Loucy (cell line): Measurements from ENCODE around the gene FZD4.

Experiments used
- H2AFZ ChIP-seq: fragments of 200-600 bp; sonication (generic); 2 replicates; pipeline ENCODE4 v1.6.0; 2016; ENCODE audit warnings: antibody characterized with exemption, mild to moderate bottlenecking, low read length, moderate library complexity
- H3F3A ChIP-seq: fragments of 200-600 bp; 2 replicates; pipeline ENCODE4 v1.6.0; 2016; ENCODE audit warnings: antibody characterized with exemption, low read depth, mild to moderate bottlenecking
- H3K27me3 ChIP-seq: fragments of 200-600 bp; sonication (generic); 2 replicates; pipeline ENCODE4 v1.6.1; 2014; ENCODE audit warnings: low read length, mild to moderate bottlenecking; ENCODE audit not compliant: insufficient read depth, poor library complexity, severe bottlenecking
- H3K36me3 ChIP-seq: fragments of 200-600 bp; sonication (generic); 2 replicates; pipeline ENCODE4 v1.6.1; 2016; ENCODE audit warnings: low read length; ENCODE audit not compliant: insufficient read depth
- H3K4me1 ChIP-seq: fragments of 200-600 bp; sonication (generic); 2 replicates; pipeline ENCODE4 v1.5.1; 2014; ENCODE audit warnings: low read length, mild to moderate bottlenecking; ENCODE audit not compliant: insufficient read depth, poor library complexity, severe bottlenecking
- H3K4me2 ChIP-seq: fragments of 200-600 bp; sonication (generic); 2 replicates; pipeline ENCODE4 v1.6.0; 2014; ENCODE audit warnings: antibody characterized with exemption, low read length, low read depth, mild to moderate bottlenecking; ENCODE audit not compliant: poor library complexity, severe bottlenecking
- H3K4me3 ChIP-seq: fragments of 200-600 bp; sonication (generic); 2 replicates; pipeline ENCODE4 v1.5.1; 2014; ENCODE audit warnings: low read length, mild to moderate bottlenecking, mixed read lengths; ENCODE audit not compliant: poor library complexity, severe bottlenecking
- H3K79me2 ChIP-seq: fragments of 200-600 bp; sonication (generic); 2 replicates; pipeline ENCODE4 v1.6.1; 2014; ENCODE audit warnings: low read length; ENCODE audit not compliant: insufficient read depth
- H3K9ac ChIP-seq: fragments of 200-600 bp; sonication (generic); 2 replicates; pipeline ENCODE4 v1.6.0; 2014; ENCODE audit warnings: mild to moderate bottlenecking, low read depth, low read length, moderate library complexity; ENCODE audit not compliant: poor library complexity, severe bottlenecking
- H3K9me2 ChIP-seq: fragments of 200-600 bp; sonication (generic); replicated peaks from 2 replicates; pipeline ENCODE4 v1.6.1; 2016; ENCODE audit warnings: low read depth, low read length, mixed read lengths
- H3K9me3 ChIP-seq: fragments of 200-600 bp; sonication (generic); 2 replicates; pipeline ENCODE4 v1.6.1; 2014; ENCODE audit warnings: mild to moderate bottlenecking, antibody characterized with exemption, low read length, low read depth; ENCODE audit not compliant: insufficient read depth
- H4K20me1 ChIP-seq: fragments of 200-600 bp; sonication (generic); 2 replicates; pipeline ENCODE4 v1.6.0; 2014; ENCODE audit warnings: antibody characterized with exemption, low read length, mild to moderate bottlenecking; ENCODE audit not compliant: insufficient read depth, poor library complexity, severe bottlenecking
- EZH2phosphoT487 ChIP-seq: fragments of 200-600 bp; IDR thresholded peaks from 2 replicates; pipeline ENCODE4 v1.6.1; 2018; ENCODE audit warnings: antibody characterized with exemption, mild to moderate bottlenecking, moderate library complexity, borderline replicate concordance
- TF ChIP-seq, protein P1 (sequence below): fragments of 200-600 bp; sonication (generic); conservative IDR thresholded peaks from 2 replicates; pipeline ENCODE4 v1.5.1; 2014; ENCODE audit warnings: mild to moderate bottlenecking, antibody characterized with exemption, low read length

FZD4 gene

DNA sequence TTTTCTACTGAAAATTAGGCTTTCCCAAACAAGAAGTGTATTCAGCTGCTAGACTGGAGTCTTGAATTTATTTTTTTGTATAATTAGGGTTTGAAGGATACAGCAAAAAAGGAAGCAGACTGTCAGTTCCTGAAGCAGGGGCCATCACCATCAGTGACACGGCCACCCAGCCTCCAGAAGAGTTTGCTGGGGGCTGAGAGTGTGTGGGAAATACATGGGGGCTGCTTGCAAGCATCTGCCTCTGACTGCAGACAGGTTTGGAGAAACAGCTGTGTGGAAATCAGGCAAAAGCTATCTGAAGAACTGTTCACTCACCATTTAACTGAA lies 23.0 kb downstream of the FZD4 start:
- Histone ChIP-seq H3K9me2 (no peaks in the 10 kb centered on the region), H2AFZ (peak overlapping the region; percentile 69), H3K4me3 (no peak overlapping the region), H3K79me2 (no peaks in the 10 kb centered on the region), H3K27me3 (no peaks in the 10 kb centered on the region), H3K4me1 (peaks cover 8% of the 10 kb centered on the region), H3K9me3 (no peaks in the 10 kb centered on the region), H3K9ac (no peak overlapping the region), H4K20me1 (no peaks in the 10 kb centered on the region), H3K36me3 (no peaks in the 10 kb centered on the region), H3K4me2 (no peak overlapping the region), H3F3A (no peaks in the 10 kb centered on the region)
- no peak for TF ChIP-seq EZH2phosphoT487
- TF ChIP-seq, protein P1, sequence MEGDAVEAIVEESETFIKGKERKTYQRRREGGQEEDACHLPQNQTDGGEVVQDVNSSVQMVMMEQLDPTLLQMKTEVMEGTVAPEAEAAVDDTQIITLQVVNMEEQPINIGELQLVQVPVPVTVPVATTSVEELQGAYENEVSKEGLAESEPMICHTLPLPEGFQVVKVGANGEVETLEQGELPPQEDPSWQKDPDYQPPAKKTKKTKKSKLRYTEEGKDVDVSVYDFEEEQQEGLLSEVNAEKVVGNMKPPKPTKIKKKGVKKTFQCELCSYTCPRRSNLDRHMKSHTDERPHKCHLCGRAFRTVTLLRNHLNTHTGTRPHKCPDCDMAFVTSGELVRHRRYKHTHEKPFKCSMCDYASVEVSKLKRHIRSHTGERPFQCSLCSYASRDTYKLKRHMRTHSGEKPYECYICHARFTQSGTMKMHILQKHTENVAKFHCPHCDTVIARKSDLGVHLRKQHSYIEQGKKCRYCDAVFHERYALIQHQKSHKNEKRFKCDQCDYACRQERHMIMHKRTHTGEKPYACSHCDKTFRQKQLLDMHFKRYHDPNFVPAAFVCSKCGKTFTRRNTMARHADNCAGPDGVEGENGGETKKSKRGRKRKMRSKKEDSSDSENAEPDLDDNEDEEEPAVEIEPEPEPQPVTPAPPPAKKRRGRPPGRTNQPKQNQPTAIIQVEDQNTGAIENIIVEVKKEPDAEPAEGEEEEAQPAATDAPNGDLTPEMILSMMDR: no peak

DNA sequence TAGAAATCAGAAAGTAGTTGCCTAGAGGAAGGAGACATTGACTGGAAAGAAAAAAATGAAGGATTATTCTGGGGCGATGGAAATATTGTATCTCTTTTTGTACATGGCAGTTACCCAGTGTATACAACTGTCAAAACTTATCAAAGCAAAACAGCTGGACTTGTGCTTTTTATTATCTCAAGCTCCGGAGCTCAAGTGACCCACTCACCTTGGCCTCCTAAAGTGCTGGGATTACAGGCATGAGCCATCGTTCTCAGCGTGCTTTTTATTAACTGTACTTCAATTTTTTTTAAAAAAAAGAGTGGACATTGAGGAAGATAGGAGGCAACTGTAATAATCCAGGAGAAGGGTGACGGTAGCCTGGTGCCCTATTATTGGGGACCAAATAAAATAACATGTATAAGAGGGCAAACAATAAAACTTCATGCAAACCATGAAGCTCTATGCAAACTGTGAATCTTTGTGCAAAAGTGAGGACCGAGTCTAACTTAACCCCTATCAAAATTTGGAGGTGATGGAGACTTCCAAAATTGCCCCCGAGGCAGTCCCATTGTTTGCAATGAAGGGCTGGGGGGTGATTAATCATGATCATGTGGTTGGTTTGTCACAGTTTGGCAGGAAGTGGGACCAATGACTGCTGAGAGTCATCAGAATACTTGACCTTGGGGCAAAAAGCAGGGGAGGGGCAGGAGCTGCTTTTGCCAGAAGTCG lies 23.5 kb downstream of the FZD4 start:
- Histone ChIP-seq H2AFZ (peak overlapping the region; percentile 69), H3K4me1 (peaks cover 8% of the 10 kb centered on the region), H3K9me2 (no peaks in the 10 kb centered on the region), H3F3A (no peaks in the 10 kb centered on the region), H3K4me2 (no peak overlapping the region), H4K20me1 (no peaks in the 10 kb centered on the region), H3K9me3 (no peaks in the 10 kb centered on the region), H3K4me3 (no peak overlapping the region), H3K79me2 (no peaks in the 10 kb centered on the region), H3K27me3 (no peaks in the 10 kb centered on the region), H3K9ac (no peak overlapping the region), H3K36me3 (no peaks in the 10 kb centered on the region)
- TF ChIP-seq EZH2phosphoT487: no peak
- TF ChIP-seq, protein P1: no peak

DNA sequence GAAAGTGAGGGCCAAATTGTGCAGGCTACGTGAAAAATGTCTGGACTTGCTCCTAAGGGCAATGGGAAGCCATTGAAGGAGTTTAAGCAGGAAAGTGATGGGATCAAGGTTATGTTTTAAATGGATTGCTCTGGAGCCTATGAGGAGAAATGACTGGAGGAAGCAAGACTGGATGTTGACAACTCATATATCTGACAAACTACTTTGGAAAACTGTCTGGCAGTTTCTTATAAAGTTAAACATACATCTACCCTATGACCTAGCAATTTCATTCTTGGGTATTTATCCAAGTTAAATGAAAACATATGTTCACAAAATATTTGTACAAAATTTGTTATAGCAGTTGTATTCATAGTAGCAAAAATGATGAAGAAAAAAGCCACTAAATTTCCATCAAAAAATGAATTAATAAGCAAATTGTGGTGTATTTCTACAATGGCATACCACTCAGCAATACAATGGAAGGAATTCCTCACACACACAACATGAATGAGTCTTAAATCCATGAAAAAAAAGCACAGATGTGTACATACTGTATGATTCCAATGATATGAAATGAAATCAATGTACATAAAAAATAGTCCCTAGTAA lies 24.1 kb downstream of the FZD4 start:
- no peak overlapping the region for H2AFZ ChIP-seq

More for the DNA sequence above, 24.1 kb downstream of the FZD4 start:
- no peaks in the 10 kb centered on the region for H3K27me3 ChIP-seq
- H3K9me3 ChIP-seq: no peaks in the 10 kb centered on the region
- no peak overlapping the region for H3K4me2 ChIP-seq
- H3K36me3 ChIP-seq: no peaks in the 10 kb centered on the region
- H3F3A ChIP-seq: no peaks in the 10 kb centered on the region
- no peak overlapping the region for H3K4me3 ChIP-seq
- H3K9me2 ChIP-seq: no peaks in the 10 kb centered on the region
- H3K9ac ChIP-seq: no peak overlapping the region
- H3K79me2 ChIP-seq: no peaks in the 10 kb centered on the region
- no peak for TF ChIP-seq EZH2phosphoT487
- TF ChIP-seq, protein P1: no peak
- H3K4me1 ChIP-seq: peaks cover 8% of the 10 kb centered on the region
- no peaks in the 10 kb centered on the region for H4K20me1 ChIP-seq
